ENCODE data around the gene KIAA0586.
"Not testable (repeated sequence)": the region's sequence is repeated elsewhere in the genome, so short reads cannot be mapped to it uniquely, and the experiment has no call there.

KIAA0586 gene

DNA sequence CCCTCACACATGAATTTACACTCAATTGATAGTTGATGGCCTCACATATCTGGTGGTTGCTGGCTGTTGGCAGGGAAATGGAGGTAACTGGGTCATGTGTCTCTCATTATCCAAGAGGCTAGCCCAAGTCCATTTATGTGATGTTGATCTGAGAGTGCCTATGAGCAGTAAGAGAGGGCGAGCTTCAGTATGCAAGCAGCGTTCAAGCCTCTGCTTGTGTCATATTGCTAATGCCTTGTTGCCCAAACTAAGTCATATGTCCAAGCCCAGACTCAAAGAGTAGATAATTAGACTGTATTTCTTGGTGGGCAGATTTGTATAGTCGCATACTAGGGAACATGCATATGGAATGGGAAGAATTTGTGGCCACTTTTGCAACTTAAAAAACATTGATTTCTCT lies 126.4 kb downstream of the KIAA0586 start:
- no peak for DNase-seq

DNA sequence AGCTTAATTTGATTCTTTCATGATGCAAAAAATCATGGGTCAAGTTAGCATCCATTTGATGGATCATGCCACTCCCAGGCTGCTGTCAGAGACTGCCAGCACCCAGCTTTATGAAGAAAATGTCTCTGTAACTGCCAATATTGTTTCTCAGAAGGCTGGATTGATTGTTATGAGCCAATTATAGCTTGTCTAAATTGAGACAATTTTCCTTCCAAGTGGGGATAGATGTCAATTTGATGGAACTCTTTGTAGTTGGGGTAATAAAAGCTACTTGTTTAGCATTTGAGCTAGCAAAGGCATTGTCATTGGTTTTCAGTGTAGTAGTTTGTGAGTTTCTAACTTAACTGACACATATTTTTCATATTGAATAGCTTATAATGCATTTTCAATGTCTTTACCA lies 128.1 kb downstream of the KIAA0586 start:
- no peak for DNase-seq

DNA sequence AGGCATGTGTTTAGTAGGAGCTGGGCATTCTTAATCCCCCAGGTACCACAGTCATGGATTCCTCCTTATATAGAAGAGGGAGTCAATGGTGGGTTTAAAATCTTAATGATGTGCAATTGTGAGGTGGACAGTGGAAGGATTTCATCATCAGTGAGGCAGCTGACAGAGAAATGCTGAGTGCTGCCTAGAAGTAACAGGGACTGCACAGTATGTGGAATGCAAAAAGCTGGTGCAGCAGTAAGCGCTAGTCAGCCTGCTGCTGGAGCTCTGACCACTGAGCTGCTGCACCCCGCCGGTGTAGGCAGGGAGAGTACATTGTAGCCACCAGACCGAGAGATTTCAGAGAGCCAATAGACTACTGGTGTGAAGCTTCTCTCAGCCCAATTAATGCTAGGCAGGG lies 129.7 kb downstream of the KIAA0586 start:
- no peak for DNase-seq

DNA sequence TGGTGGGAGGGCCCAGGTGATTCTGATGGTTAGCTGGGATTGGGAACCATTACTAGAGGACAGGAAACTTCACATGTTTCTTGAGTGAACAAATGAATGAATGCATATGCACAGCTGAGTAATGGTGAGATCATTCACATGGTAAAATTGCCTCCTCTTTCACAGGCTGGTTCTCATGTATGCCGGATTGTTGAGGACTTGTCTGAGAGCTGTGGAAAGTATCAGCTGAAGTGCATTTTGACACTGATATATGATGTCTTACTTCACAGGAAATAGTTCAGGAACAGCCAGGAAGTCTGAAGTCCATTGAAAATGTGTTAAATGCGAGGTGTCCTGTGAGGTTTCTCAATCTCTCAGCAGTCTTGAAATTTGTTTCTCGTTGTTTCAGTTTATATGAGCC lies 132.7 kb downstream of the KIAA0586 start:
- no peak for DNase-seq

DNA sequence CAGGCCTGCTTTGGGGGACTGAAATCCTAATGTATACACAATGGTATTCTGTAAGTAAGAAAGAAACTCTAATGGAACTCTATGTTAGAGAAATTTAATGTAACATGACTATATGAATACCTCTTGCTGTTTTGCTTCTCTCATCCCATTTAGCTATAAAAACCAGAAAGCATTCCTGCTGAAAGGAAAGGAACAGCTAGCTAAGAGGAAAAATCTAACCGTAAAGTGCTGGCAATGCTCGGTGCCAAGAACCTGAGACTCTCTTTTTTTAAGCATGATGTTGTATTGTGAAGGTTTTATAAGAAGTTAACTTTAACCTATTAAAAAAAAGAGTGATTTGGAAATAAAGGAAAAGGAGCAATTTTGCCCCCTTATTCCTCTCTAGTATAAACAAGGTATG lies 134.6 kb downstream of the KIAA0586 start:
- DNase-seq = no peak

DNA sequence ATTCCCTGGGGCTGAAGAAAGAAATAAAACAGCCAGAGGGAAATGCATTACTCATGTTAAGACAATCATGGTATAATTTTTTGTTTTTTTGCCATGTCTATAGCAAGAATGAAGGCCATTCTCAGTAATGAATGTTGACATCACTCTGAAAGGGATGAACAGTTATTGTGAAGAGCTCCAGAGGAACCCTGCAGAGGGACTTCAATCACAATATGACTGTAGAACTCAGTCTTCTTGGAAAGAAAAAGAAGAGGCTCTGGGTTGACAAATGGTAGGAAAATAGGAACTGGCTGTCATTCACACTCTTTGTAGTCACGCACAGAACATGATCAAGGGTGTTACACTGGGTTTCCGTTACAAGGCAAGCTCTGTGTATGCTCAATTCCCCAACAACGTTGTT lies 136.5 kb downstream of the KIAA0586 start:
- no peak for DNase-seq

DNA sequence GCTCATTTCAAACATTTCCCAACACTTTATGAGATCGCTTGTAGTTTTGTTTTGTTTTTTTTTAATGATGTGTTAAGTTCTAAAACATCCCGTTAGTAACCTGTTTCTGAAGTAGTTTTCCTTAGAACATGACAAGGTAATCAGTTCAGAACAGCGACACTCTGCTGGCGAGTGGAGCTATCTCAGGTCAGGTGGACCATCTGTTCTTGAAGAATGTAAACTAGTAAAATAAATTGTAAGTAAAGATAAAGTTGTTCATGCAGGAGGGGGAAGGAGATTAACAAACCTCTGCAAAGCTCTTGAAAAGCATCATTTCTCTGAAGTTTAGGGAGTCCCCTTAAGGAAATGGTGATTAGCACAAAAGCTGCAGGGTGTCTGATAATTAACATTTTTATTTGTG lies 138.3 kb downstream of the KIAA0586 start:
- peak; percentile 5 for DNase-seq

DNA sequence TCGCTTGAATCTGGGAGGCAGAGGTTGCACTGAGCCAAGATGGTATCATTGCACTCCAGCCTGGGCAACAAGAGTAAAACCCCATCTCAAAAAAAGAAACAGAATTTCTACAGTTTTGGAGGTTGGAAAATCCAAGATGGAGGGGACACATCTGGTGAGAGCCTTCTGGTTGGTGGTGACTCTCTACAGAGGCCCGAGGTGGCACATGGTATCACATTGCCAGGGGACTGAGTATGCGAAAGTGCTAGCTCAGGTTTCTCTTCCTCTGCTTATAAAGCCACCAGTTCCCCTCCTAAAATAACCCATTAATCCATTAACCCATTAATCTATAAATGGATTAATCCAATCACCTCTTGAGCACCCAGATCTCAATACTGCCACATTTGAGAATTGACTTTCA lies 139.5 kb downstream of the KIAA0586 start:
- DNase-seq = peak; percentile 58

DNA sequence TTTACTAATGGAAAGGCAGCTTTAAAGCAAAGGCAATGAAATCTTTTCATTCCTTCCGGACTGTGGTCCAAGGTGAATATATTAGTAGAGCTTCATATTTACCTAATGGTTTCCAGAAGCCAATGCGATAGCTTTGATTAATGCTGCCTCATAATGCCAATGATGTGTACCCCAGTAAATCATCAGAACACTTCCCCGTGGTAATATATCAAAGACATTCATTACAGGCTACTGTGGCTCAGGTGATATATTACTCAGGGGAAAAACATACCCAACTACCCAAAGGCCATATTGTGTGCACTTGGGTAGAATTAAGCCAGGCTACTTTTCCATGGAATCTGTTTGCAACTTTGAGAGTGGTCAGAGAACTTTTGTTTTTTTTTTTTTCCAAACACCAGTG lies 140.8 kb downstream of the KIAA0586 start:
- DNase-seq = no peak

DNA sequence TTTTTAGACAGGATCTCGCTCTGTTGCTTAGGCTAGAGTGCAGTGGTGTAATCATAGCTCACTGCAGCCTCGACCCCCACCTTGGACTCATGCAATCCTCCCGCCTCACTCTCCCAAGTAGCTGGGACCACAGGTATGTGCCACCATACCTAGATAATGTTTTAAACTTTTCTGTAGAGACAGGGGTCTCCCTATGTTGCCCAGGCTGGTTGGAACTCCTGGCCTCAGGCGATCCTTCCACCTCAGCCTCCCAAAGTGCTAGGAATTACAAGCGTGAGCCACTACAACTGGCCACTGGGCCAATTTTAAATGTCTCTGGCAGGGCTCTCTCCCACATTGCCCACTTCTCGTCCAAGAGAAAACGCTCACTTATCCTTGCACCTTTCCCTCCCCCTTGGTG lies 143.7 kb downstream of the KIAA0586 start:
- no peak for DNase-seq

DNA sequence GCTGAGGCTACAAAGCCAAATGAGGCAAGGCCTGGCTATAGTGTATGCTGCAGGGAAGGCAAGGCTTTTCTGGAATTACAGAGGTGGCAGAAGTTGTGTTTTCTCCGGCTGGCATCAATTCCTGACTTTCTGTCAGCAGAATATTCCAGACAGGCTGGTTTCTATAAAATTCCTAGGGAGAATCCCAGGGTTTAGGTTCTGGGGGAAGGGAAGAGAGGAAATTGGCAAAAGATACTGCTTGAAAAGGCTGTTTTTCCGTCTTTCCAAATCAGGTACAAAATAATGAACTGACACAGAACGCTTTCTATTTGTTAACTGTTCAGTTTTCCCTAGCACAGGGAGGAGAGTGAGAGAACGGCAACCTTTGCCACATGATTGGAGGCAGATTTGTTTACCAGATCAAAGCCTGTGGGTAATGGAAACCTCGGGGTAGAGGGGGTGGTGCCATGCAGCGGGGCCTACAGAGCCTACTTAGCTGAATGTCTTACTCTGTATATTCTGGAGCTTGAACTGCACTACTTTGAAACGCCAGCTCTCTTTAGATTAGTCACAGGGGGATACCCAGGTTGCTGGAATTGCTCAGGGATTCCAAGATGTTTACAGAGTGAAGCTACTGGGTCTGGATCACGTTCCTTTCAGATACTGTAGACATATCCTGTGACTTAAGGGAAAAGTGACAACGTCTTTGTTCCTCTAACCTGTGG lies 144.4 kb downstream of the KIAA0586 start:
- peak; percentile 60 for DNase-seq

DNA sequence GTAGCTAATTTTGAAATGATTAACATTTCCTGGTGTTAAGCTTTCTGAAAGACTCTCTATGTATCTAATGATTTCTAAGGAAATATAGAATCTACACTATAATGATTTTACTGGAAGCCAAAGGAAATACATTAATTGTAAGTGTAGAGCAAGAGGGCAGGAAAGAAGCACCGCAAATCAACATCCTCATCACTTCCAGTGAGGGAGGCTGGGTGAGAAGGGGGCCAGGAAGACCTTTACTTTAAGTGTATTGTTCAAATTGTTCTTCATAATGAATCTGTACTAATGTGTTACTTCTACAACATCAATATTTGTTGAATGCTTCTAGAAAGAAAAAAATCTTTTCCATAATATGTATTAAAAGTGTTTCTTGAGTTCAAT lies 144.9 kb downstream of the KIAA0586 start:
- DNase-seq = no peak

DNA sequence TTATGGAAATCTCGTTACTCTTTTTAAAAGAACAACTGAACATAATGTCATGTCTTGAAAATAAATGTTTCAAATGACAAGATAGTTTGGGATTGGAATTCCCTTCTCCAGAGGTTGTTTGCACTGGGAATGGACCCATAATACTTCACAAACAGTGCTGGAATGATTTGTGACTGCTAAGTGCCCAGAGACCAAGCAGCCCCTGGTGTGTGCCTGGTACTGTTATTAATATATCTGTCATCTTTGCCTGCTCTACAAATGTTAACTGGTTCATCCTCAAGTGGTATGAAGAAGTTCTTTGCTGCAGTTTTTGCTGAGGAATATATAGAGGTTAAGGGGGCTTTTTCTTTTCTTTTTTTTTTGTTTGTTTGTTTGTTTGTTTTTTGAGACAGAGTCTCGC lies 145.3 kb downstream of the KIAA0586 start:
- no peak for DNase-seq

DNA sequence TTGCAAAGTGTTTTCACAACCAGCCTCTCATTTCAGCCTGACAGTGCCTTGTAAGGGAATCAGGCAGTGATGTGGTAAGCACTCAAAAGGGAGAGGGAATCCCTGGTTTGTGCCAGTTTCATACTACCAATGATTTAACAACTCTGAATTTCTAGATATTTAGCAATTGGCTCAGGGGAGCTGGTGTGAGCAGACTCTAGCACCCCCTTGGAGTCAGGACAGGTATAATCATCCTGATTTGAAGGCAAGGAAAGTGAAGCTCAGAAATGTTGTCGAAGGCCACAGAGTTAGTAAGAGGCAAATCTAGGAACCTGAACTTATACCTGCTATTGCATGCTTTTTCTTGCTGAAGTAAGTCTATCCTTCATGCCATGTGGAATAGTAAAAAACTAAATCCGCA lies 147.1 kb downstream of the KIAA0586 start:
- DNase-seq = no peak

DNA sequence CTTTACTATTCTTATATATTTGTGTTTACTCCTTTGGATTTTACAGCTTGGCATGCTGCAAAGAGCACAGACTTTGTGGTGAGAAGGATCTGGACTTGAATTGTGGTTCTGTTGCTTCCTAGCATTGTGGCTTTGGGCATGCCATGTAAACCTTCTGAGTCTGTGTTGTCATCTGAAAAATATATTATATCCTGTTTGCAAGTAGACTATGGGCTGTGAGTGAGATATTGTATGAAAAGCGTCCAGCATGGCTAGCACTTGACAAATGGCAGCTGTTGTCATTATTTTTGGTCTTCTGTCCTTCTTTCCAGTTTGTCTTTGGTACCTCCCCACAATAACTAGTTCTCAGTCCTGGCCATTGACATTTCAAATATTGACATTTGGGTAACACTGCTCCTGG lies 148.4 kb downstream of the KIAA0586 start:
- DNase-seq = no peak

DNA sequence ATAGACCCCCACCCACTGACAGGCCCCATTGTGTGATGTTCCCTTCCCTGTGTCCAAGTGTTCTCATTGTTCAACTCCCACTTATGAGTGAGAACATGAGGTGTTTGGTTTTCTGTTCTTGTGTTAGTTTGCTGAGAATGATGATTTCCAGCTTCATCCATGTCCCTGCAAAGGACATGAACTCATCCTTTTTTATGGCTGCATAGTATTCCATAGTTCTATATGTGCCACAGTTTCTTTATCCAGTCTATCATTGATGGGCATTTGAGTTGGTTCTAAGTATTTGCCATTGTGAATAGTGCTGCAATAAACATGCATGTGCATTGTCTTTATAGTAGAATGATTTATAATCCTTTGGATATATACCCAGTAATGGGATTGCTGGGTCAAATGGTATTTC lies 152.5 kb downstream of the KIAA0586 start:
- not testable (repeated sequence) for DNase-seq

DNA sequence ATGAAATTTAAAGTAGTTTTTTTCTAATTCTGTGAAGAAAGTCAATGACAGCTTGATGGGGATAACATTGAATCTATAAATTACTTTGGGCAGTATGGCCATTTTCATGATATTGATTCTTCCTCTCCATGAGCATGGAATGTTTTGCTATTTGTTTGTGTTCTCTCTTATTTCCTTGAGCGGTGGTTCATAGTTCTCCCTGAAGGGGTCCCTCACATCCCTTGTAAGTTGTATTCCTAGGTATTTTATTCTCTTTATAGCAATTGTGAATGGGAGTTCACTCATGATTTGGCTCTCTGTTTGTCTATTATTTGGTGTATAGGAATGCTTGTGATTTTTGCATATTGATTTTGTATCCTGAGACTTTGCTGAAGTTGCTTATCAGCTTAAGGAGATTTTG lies 153.9 kb downstream of the KIAA0586 start:
- not testable (repeated sequence) for DNase-seq

DNA sequence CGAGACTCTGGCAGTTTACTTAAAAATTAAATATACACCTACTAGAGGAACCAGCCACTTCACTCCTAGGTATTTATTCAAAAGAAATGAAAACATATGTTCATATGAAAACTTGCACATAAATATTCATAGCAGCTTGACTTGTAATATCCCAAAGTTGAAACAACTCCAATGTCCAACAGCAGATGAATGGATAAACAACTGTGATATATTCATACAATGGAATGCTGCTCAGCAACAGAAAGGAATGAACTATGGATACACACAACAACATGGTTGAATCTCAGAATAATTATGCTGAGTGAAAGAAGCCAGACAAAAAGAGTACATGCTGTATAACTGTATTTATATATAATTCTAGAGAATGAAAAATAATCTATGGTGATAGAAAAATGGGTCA lies 156.9 kb downstream of the KIAA0586 start:
- no peak for DNase-seq

DNA sequence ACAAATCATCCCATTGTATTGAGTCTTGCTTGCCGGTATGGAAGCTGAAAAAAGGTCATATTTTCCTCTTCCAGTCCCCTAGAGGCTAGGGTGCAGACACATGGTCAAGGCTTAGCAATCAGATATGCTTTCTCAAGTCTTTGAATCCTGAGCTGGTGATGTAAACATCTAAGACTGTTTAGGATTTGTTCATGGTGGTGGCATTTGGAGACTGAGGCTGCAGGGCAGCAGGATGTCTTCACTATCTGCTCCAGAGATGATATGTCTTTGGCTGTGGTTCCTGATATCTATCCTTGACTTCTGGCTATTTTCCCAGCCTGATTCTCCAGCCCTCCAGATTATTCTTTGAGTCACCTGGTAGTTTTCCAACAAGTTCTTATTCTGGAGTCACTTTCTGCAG lies 159.8 kb downstream of the KIAA0586 start:
- DNase-seq = no peak

DNA sequence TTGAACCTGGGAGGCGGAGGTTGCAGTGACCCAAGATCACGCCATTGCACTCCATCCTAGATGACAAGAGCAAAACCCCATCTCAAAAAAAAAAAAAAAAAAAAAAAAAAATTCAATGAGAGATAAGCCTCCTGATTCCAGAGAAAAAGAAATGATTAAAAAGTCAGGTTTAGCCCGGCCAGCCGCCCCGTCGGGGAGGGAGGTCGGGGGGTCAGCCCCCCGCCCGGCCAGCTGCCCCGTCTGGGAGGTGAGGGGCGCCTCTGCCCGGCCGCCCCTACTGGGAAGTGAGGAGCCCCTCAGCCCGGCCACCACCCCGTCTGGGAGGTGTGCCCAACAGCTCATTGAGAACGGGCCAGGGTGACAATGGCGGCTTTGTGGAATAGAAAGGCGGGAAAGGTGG lies 160.8 kb downstream of the KIAA0586 start:
- DNase-seq = not testable (repeated sequence)

DNA sequence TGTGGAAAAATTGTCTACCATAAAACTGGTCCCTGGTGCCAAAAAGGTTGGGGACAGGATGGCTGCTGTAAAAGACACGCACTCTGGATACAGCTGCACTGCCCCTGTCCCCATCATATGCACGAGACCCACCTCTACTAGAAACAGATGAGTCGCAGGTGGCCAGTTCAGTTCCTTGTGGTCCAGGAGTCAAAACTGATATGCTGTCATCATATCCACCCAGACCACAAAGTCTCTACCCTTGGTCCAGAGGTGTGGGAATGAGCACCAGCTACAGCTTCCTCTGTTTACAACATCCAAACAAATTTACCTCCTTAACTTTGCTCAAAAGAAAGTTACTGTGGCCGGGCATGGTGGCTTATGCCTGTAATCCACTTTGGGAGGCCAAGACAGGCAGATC lies 166.5 kb downstream of the KIAA0586 start:
- no peak for DNase-seq

DNA sequence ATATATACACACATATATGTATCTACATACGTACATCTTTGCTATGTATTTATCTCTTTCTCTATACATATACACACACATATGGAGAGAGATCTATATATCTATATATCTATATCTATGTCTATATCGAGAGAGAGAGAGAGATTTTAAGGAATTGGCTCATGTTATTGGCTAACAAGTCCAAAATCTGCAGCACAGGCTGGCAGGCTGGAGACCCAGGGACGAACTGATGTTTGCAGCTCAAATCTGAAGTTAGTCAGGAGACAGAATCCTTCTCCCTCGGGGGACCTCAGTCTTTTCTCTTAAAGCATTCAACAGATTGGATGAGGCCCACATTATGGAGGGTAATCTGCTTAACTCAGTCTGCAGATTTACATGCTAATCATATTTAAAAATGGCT lies 169.5 kb downstream of the KIAA0586 start:
- DNase-seq = peak; percentile 90

DNA sequence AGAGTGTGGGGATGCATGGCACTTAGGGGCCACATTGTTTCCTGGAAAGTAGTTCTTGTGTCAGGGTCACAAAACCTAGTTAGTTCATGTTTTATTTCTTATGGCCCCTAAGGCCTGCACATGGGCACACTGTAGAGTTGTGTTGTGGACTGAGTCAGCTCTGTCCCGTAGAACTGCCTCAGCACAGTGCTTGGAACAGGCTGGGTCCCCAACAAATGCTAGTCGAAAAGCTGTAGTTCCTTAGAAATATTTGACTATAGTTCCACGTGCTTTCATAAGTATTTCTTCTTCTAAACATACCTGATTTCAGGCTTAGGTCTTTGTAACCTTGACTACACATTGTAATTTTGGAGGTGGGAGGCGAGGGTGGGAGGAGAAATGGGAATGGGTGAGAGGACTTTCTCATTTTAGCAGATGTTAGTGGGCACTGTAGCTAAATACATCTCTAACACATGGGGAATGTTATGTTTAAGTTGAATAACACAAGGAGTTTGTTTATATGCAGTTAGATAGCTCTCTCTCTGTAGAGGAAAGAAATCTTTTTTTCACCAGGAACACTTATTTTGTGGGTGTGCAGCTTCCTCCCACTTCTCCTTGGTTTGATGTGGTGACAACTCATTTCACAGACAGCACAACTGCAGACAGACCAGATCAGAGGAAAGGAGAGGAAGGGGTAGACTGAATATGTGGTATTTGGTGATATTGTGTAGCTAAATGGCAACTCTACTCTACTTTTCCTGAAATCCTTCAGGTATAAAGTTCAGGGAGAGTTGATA lies 170.7 kb downstream of the KIAA0586 start:
- DNase-seq = no peak

DNA sequence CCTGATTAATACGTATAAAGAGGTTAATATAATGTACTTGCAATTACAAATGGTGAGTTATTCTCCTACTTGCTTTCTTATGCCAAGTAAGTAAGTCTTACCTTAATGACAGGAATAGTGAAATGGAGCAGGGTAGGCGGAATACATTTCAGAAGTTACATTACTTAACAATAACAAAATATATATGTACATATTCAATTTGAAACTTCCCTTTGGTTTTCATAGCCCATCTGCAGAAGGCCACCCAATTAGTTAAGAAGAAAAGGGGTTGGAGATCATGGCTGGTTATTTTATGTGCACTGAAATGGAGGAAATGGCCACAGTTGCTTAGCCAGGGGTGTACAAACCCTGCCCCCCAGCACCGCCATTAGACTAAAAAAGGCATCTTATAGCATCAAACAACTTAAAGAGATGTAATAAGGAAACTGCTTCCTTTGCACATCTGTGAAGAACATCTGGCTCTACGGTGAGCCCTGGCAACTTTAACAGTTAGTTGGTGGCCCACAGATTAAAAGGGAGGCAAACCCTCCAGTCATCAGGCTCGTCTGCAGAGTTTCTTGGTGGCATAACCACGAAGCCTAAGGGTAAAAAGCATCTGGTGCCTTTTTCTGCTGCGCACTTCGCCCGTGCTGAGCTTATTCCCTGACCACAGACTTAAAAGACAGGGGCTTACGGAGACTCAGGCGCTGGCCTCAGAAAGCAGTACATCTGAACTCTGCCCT lies 171.4 kb downstream of the KIAA0586 start:
- DNase-seq = no peak

Data from NCI-H82 (cell line).